Esophagus squamous epithelium (tissue), 5 donors: ENCODE data around the gene ODAD3. TPM values are rescaled to one million over a fixed set of nuclear protein-coding genes. Genes with fewer than 3 reads are reported as not detected.
A peak's percentile ranks its signal among the peaks of the same experiment; 100 is the strongest.

Experiments used
- DNase-seq: peaks from one replicate; lab custom pipeline; 2025; lab: John Stamatoyannopoulos, UW
- H3K27ac ChIP-seq, 4 donors: fragments of 200-600 bp; sonication (generic); one replicate each; pipeline ENCODE4 v1.5.1; 2016 to 2019; ENCODE audit warnings: mild to moderate bottlenecking in 1 of 4
- H3K27me3 ChIP-seq, 4 donors: fragments of 200-600 bp; sonication (generic); 1 replicate in 3 of 4; 2 replicates in 1 of 4; pipeline versions ENCODE4 v1.5.1 to v1.6.0; 2017 to 2021; ENCODE audit warnings: antibody characterized with exemption in 1 of 4
- H3K36me3 ChIP-seq, 3 donors: fragments of 200-600 bp; sonication (generic); one replicate each; pipeline ENCODE4 v1.5.1; 2016 to 2019
- H3K4me1 ChIP-seq, 3 donors: fragments of 200-600 bp; sonication (generic); one replicate each; pipeline ENCODE4 v1.5.1; 2017 to 2019
- H3K4me3 ChIP-seq, 4 donors: fragments of 200-600 bp; sonication (generic); 1 replicate in 3 of 4; 2 replicates in 1 of 4; pipeline ENCODE4 v1.5.1; 2016 to 2019; ENCODE audit warnings: mild to moderate bottlenecking in 2 of 4, moderate library complexity in 1 of 4
- H3K9me3 ChIP-seq, 3 donors: fragments of 200-600 bp; sonication (generic); one replicate each; pipeline ENCODE4 v1.5.1; 2016 to 2019
- CTCF ChIP-seq, 6 experiments: fragments of 450-650 bp in 4 of 6; fragments of 200-600 bp in 2 of 6; sonication (generic) in 2 of 6; IDR thresholded peaks; one replicate each; pipeline ENCODE4 v1.5.1; 2016 to 2019; ENCODE audit warnings: antibody characterized with exemption in 6 of 6, mild to moderate bottlenecking in 4 of 6, moderate library complexity in 4 of 6
- POLR2A ChIP-seq, 4 donors: fragments of 450-650 bp; IDR thresholded peaks; one replicate each; pipeline ENCODE4 v1.6.1; 2017; ENCODE audit warnings: antibody characterized with exemption in 4 of 4, mild to moderate bottlenecking in 4 of 4, moderate library complexity in 3 of 4
- WGBS, 2 donors: methylation state at CpG; one replicate each; pipeline ENCODE4 v1.1.5; 2018; 5-methylcytosine and 5-hydroxymethylcytosine counted together
- intact Hi-C: fragments of 100-400 bp; cut with DNase I; formaldehyde crosslinking; loops from one replicate; pipeline ENCODE4 v1.15.0; 2022
- total RNA-seq, 4 donors: library from RNA; depleted of rRNA; stranded (reverse); fragments of >200 nt; gene quantifications; one replicate each; pipeline ENCODE4 v1.1.0, GENCODE V29; 2016
- donor health status: DM: yes; HTN: yes; CAD: no.

ODAD3 gene
- total RNA-seq, 4 donors from 2014 or later: 0.19 to 8.8 TPM; not detected in 2

GRCh38 chr19:11448923-11449554 is 14.1 kb upstream of the ODAD3 start:
- intact Hi-C loops: loop anchor here (10.0 kb wide), 1 partner anchor 154 kb away; the partner anchor contains the start of gene TSPAN16
- Histone ChIP-seq H3K4me1 (peaks cover 0 to 12% (median 3%) of the 10 kb centered on the region in 3 donors), H3K36me3 (peaks cover 37 to 71% (median 40%) of the 10 kb centered on the region in 3 donors), H3K4me3 (no peak overlapping the region), H3K27ac (no peak overlapping the region), H3K27me3 (peaks cover 0 to 9% (median 0%) of the 10 kb centered on the region in 4 donors), H3K9me3 (no peaks in the 10 kb centered on the region)
- DNase-seq: no peak
- 89 to 98% methylated on average over 10 to 11 of the region's 31 CpGs for WGBS, 2 donors
- no peak for TF ChIP-seq CTCF (IDR thresholded peaks at IDR 0.05)
- TF ChIP-seq POLR2A (IDR thresholded peaks at IDR 0.05): no peak

DNA sequence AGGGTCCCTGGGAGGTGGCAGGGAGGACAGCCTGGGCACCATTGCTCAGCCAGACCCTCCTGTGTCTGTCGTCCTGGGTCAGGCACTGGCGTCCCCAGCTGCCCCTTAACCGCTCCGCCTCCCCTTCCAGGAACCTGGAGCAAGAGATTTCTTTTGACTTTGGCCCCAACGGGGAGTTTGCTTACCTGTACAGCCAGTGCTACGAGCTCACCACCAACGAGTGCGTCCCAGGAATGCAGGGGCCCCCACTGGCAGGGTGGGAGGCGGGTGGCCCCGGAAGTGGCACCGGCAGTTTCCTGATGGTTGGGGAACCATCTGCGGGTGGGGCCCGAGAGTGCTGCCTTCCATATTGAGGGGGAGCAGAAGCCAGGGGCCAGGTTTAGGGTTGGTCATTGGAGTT is 13.5 kb upstream of the ODAD3 start:
- H3K4me1 ChIP-seq: peaks cover 0 to 16% (median 3%) of the 10 kb centered on the region in 3 donors
- no peak overlapping the region for H3K27ac ChIP-seq
- intact Hi-C loops: loop anchor here (10.0 kb wide), 1 partner anchor 154 kb away; the partner anchor contains the start of gene TSPAN16
- H3K36me3 ChIP-seq: peaks cover 37 to 77% (median 40%) of the 10 kb centered on the region in 3 donors
- no peak for DNase-seq
- H3K4me3 ChIP-seq: no peak overlapping the region
- TF ChIP-seq CTCF (IDR thresholded peaks at IDR 0.05) (no peak), POLR2A (IDR thresholded peaks at IDR 0.05) (no peak)
- WGBS, 2 donors: 90% methylated on average over 9 of the region's 13 CpGs; no CpG with 5 or more reads in 1 of the 2 donors
- H3K9me3 ChIP-seq: no peaks in the 10 kb centered on the region
- H3K27me3 ChIP-seq: peaks cover 0 to 7% (median 0%) of the 10 kb centered on the region in 4 donors

DNA sequence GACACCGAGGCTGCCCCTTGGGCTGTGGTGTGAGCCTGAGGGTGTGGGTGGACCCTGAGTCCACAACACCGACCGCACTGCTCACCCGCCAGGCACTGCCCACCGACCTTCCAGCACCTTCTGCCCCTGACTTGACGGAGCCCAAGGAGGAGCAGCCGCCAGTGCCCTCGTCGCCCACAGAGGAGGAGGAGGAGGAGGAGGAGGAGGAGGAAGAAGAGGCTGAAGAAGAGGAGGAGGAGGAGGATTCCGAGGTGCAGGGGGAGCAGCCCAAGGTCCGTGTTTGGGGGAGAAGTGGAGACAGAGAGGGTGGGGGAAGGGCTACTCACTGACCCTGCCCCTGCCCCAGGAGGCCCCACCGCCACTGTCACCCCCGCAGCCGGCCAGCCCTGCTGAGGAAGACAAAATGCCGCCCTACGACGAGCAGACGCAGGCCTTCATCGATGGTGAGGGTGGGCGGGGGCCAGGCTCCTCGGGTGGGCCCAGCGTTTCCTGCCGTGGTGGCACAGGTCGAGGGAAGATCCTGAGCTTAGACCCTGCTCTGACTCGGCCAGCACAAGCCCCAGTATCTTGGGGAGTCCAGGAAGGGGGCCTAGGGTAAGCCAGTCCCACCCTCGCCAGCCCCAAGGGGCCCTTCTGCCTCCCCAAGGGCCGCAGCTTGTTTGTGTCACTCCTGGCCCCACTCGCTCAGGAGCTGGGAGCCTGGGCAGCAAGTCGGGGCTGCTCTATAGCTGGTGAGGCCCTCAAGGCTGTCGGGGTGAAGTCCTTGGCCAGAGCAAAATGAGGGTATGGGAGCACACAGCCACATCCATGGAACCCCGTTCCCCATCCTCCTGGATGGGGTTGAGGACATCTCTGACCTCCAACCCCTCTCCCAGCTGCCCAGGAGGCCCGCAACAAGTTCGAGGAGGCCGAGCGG is 12.7 kb upstream of the ODAD3 start:
- intact Hi-C loops: loop anchor here (10.0 kb wide), 1 partner anchor 153 kb away; the partner anchor contains the start of gene TSPAN16
- Histone ChIP-seq H3K36me3 (peaks cover 40 to 85% (median 43%) of the 10 kb centered on the region in 3 donors), H3K27ac (no peak overlapping the region), H3K4me1 (peaks cover 0 to 19% (median 3%) of the 10 kb centered on the region in 3 donors), H3K4me3 (no peak overlapping the region), H3K9me3 (no peaks in the 10 kb centered on the region), H3K27me3 (peaks cover 0 to 1% (median 0%) of the 10 kb centered on the region in 4 donors)
- 93% methylated on average over 16 of the region's 35 CpGs; no CpG with 5 or more reads in 1 of the 2 donors for WGBS, 2 donors
- no peak for TF ChIP-seq POLR2A (IDR thresholded peaks at IDR 0.05)
- TF ChIP-seq CTCF (IDR thresholded peaks at IDR 0.05): no peak
- DNase-seq: no peak

DNA sequence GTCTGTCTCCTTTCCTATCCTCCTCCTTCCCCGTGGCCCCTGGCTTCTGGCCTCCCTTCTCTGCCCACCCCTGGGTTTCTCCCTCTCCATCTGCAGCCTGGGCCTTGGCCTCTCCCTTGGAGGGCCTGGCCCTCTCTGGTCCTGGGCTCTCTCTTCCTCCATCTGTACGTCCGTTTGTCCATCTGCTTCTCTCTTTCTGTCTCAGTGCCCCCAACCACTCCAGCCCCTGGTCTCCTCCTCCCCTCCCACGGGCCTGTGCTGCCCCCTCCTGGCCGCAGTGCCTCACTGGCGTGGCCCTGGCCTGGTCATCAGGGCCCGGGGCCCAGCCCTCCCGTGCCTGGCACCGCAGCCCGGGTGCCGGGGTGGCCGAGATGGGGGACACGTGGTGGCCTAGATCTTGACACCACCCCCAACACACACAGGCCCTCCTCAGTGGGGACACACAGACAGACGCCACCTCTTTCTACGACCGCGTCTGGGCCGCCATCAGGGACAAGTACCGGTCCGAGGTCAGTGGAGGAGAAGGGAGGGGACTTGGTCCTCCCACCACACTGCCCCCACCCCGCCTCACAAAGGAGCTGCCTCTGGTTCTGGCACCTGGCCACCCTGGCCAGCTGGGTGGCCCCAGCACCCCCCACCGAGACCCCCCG is 11.9 kb upstream of the ODAD3 start:
- WGBS, 2 donors: 49 to 59% methylated on average over 5 to 10 of the region's 23 CpGs
- Histone ChIP-seq H3K27me3 (no peaks in the 10 kb centered on the region), H3K27ac (no peak overlapping the region), H3K36me3 (peaks cover 40 to 93% (median 49%) of the 10 kb centered on the region in 3 donors), H3K4me1 (peaks cover 0 to 18% (median 2%) of the 10 kb centered on the region in 3 donors), H3K9me3 (no peaks in the 10 kb centered on the region), H3K4me3 (no peak overlapping the region)
- intact Hi-C loops: loop anchor here (10.0 kb wide), 1 partner anchor 152 kb away; the partner anchor contains the start of gene TSPAN16
- DNase-seq: no peak
- TF ChIP-seq POLR2A (IDR thresholded peaks at IDR 0.05) (no peak), CTCF (IDR thresholded peaks at IDR 0.05) (peak; percentile 33 to 79 (median 67))
